B cell (primary cell): ENCODE results near the gene MARK2. TPM values are rescaled to one million over a fixed set of nuclear protein-coding genes. Genes with fewer than 3 reads are reported as not detected.

Source experiments
- ATAC-seq: fragments of 200-7000 bp; cut with Tn5 transposase; one replicate; pipeline ENCODE4 v1.10.0; 2021; ENCODE audit warnings: low read depth, mild to moderate bottlenecking, moderate number of reproducible peaks, moderate library complexity
- CTCF ChIA-PET: fragments of 350-600 bp; sonication (Branson Sonifier 250); formaldehyde crosslinking; loops from one replicate; lab custom pipeline; 2021; ENCODE audit warnings: antibody characterized with exemption, inconsistent platforms; lab: Charles Lee
- POLR2A ChIA-PET: fragments of 350-600 bp; sonication (Branson Sonifier 250); formaldehyde crosslinking; loops from one replicate; lab custom pipeline; 2021; ENCODE audit warnings: antibody characterized with exemption; lab: Charles Lee
- DNase-seq: peaks from one replicate; pipeline ENCODE4 v3.0.0; 2013
- H2AFZ ChIP-seq: 2 replicates; pipeline ENCODE4 v1.6.1; 2012; ENCODE audit warnings: mild to moderate bottlenecking, low read depth, low read length; ENCODE audit not compliant: insufficient read depth, poor library complexity, severe bottlenecking
- H3K27ac ChIP-seq, 2 donors: 1 replicate in 1 of 2; 2 replicates in 1 of 2; pipeline ENCODE4 v1.5.1; 2012 to 2013; ENCODE audit warnings: low read length in 2 of 2, mild to moderate bottlenecking in 2 of 2, moderate library complexity in 1 of 2
- H3K27me3 ChIP-seq, 4 experiments: fragments of 200-600 bp in 1 of 4; sonication (generic) in 1 of 4; replicated peaks in 1 of 4; 1 replicate in 2 of 4; 2 replicates in 2 of 4; pipeline versions ENCODE4 v1.6.1 to v1.7.0; 2013 to 2016; ENCODE audit warnings: low read length in 3 of 4, mild to moderate bottlenecking in 2 of 4, mixed read lengths in 1 of 4, moderate library complexity in 1 of 4; ENCODE audit not compliant: insufficient read depth in 4 of 4, control insufficient read depth in 3 of 4; ENCODE audit errors: control extremely low read depth in 1 of 4
- H3K36me3 ChIP-seq, 2 experiments: replicated peaks in 1 of 2; 1 replicate in 1 of 2; 2 replicates in 1 of 2; pipeline versions ENCODE4 v1.6.1 to v1.7.1; 2013; ENCODE audit warnings: low read length in 1 of 2; ENCODE audit not compliant: insufficient read depth in 2 of 2, control insufficient read depth in 1 of 2; ENCODE audit errors: control extremely low read depth in 1 of 2, extremely low read depth in 1 of 2
- H3K4me1 ChIP-seq, 2 donors: fragments of 200-600 bp in 1 of 2; sonication (generic) in 1 of 2; 1 replicate in 1 of 2; 2 replicates in 1 of 2; pipeline versions ENCODE4 v1.5.1 to v1.6.1; 2013 to 2017; ENCODE audit warnings: low read length in 2 of 2; ENCODE audit not compliant: control insufficient read depth in 2 of 2, insufficient read depth in 2 of 2
- H3K4me2 ChIP-seq: replicated peaks from 2 replicates; pipeline ENCODE3; 2012; ENCODE audit warnings: mild to moderate bottlenecking, low read depth, low read length; ENCODE audit not compliant: poor library complexity, severe bottlenecking
- H3K4me3 ChIP-seq, 5 experiments: fragments of 200-600 bp in 1 of 5; sonication (generic) in 1 of 5; 1 replicate in 3 of 5; 2 replicates in 2 of 5; pipeline versions ENCODE4 v1.5.1 to v1.7.0; 2011 to 2016; ENCODE audit warnings: low read length in 4 of 5, mild to moderate bottlenecking in 4 of 5, low read depth in 2 of 5, control low read depth in 1 of 5, moderate library complexity in 1 of 5; ENCODE audit not compliant: insufficient read depth in 1 of 5; ENCODE audit errors: control extremely low read depth in 1 of 5, extremely low read depth in 1 of 5
- H3K79me2 ChIP-seq: fragments of 200-600 bp; sonication (generic); one replicate; pipeline ENCODE4 v1.6.0; 2016; ENCODE audit warnings: low read length; ENCODE audit not compliant: control insufficient read depth, insufficient read depth
- H3K9ac ChIP-seq: fragments of 200-600 bp; sonication (generic); 2 replicates; pipeline ENCODE4 v1.6.1; 2017; ENCODE audit warnings: mild to moderate bottlenecking, low read length, moderate library complexity
- H3K9me3 ChIP-seq, 3 donors: one replicate each; pipeline versions ENCODE4 v1.6.1 to v1.7.1; 2013; ENCODE audit warnings: low read length in 2 of 3; ENCODE audit not compliant: control insufficient read depth in 2 of 3, insufficient read depth in 1 of 3; ENCODE audit errors: control extremely low read depth in 1 of 3
- H4K20me1 ChIP-seq: 2 replicates; pipeline ENCODE4 v1.6.0; 2012; ENCODE audit warnings: mild to moderate bottlenecking, low read length; ENCODE audit not compliant: insufficient read depth, control insufficient read depth, poor library complexity, severe bottlenecking
- H3K27ac Mint-ChIP-seq: one replicate; pipeline ENCODE4 v1.8.0; 2021; ENCODE audit warnings: mixed read lengths
- H3K27me3 Mint-ChIP-seq: one replicate; pipeline ENCODE4 v1.8.0; 2021; ENCODE audit warnings: mixed read lengths
- H3K4me1 Mint-ChIP-seq: one replicate; pipeline ENCODE4 v1.8.0; 2021; ENCODE audit warnings: mixed read lengths
- H3K4me3 Mint-ChIP-seq: one replicate; pipeline ENCODE4 v1.8.0; 2021; ENCODE audit warnings: mixed read lengths
- H3K9me3 Mint-ChIP-seq: one replicate; pipeline ENCODE4 v1.8.0; 2022; ENCODE audit warnings: mixed read lengths; ENCODE audit not compliant: insufficient read depth
- EZH2 ChIP-seq: IDR thresholded peaks from 2 replicates; pipeline ENCODE4 v1.6.1; 2012; ENCODE audit warnings: borderline replicate concordance, low read depth, mild to moderate bottlenecking, moderate library complexity, low read length; ENCODE audit not compliant: insufficient read depth, poor library complexity, severe bottlenecking
- WGBS: methylation state at CpG from one replicate; pipeline ENCODE4 v1.1.5; 2013; ENCODE audit warnings: missing lambda C conversion rate; ENCODE audit not compliant: insufficient coverage; 5-methylcytosine and 5-hydroxymethylcytosine counted together
- intact Hi-C: fragments of 100-400 bp; cut with micrococcal nuclease; formaldehyde crosslinking; loops from one replicate; pipeline ENCODE4 v1.10.0; 2022
- polyA plus RNA-seq: library from polyadenylated mRNA; depleted of rRNA; stranded (reverse); fragments of >200 nt; gene quantifications from 2 replicates; pipeline ENCODE4 v1.2.3, GENCODE V29; 2012
- total RNA-seq, 2 donors: library from RNA; stranded (reverse); fragments of 120-200 nt in 1 of 2; gene quantifications; 1 replicate in 1 of 2; 2 replicates in 1 of 2; pipeline versions ENCODE4 v1.2.3 to v1.2.4, GENCODE V29; 2013 to 2022
- TF ChIP-seq, protein P1 (sequence below): fragments of 200-600 bp; IDR thresholded peaks from one replicate; pipeline ENCODE4 v1.8.0; 2022; ENCODE audit warnings: antibody characterized with exemption, mild to moderate bottlenecking

MARK2 gene
- total and polyA plus RNA-seq, 2 donors (not counting 1 experiment from before 2014, with no cell fraction given), result 47.2 to 58.1 TPM

DNA sequence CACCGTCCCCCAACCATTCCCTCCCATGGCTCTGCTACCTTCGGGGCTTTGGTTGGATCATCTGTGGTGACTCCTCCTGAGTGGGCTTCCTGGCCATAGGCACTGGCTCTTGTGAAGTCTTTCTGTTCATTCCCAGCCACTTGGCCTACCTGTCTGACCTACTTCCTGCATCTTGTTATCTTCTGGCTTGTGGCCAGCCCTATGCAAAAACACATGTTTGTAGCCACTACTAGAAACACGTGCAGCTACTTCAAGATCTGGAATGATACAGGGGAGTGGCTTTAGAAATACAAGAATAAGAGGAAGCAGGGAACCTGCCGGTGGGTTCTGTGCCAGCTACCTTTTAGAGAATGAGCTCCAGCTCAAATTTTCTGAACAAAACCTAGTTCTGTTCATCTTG, 57.2 kb downstream of the MARK2 start:
- WGBS, result 100% methylated on average over 2 of the region's 4 CpGs
- H3K79me2 ChIP-seq, result peaks cover 72% of the 10 kb centered on the region

DNA sequence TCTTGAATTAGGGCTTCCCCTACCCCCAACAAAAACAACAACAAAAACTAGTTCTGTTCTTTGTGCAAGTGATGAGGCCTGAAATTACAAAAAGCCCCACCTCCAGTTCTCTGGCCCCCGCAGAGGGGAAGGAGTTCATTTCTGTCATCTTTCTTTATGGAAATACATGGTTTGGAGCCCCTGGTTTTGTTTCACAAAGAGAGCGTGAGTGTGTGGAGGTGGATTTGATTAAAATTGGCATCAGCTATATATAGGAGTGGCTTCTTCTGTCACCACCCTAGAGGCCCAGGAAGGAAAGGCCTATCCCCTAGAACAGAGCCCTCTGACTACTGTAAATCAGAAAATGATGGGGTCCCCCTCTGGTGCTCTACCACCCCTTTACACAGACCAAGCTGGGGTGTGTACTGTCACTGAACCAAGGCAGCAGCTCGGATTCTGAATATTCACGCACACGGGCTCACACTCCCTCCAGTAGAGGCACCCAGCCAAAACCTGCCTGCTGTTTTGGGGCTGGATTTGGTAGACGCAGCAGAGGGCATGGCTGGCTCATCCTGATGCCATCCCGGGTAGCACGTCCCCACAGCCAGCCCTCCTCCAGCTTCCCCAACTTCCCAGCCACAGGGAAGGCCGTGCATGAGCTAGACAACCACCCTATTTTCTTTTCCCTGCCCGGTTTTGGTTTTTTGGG, 58.7 kb downstream of the MARK2 start:
- H3K9ac ChIP-seq, result no peak overlapping the region
- no peaks in the 10 kb centered on the region for H3K9me3 ChIP-seq
- H3K27me3 ChIP-seq, result no peaks in the 10 kb centered on the region
- no peak overlapping the region for H3K4me3 ChIP-seq
- H3K27ac ChIP-seq, result no peak overlapping the region
- no peaks in the 10 kb centered on the region for H3K4me1 ChIP-seq
- ChIA-PET POLR2A (no interaction called here), CTCF (interaction anchor here (0.6 to 1.3 kb wide), 3 partner anchors 15 to 129 kb away, joined by 3 read pairs; partner anchors contain the start of gene ZFTA)
- Mint-ChIP-seq H3K27ac (no peak overlapping the region), H3K27me3 (no peaks in the 10 kb centered on the region), H3K4me3 (no peak overlapping the region), H3K9me3 (no peaks in the 10 kb centered on the region), H3K4me1 (peaks cover 9% of the 10 kb centered on the region)
- H3K36me3 ChIP-seq, result peaks cover 0 to 89% of the 10 kb centered on the region in 2 experiments
- peaks cover 57% of the 10 kb centered on the region for H3K79me2 ChIP-seq
- no peak for DNase-seq
- 98% methylated on average over 7 of the region's 10 CpGs for WGBS
- intact Hi-C loops, result no loop called here
- peaks cover 95% of the 10 kb centered on the region for H4K20me1 ChIP-seq
- no peak overlapping the region for H3K4me2 ChIP-seq
- no peak overlapping the region for H2AFZ ChIP-seq
- TF ChIP-seq, protein P1, sequence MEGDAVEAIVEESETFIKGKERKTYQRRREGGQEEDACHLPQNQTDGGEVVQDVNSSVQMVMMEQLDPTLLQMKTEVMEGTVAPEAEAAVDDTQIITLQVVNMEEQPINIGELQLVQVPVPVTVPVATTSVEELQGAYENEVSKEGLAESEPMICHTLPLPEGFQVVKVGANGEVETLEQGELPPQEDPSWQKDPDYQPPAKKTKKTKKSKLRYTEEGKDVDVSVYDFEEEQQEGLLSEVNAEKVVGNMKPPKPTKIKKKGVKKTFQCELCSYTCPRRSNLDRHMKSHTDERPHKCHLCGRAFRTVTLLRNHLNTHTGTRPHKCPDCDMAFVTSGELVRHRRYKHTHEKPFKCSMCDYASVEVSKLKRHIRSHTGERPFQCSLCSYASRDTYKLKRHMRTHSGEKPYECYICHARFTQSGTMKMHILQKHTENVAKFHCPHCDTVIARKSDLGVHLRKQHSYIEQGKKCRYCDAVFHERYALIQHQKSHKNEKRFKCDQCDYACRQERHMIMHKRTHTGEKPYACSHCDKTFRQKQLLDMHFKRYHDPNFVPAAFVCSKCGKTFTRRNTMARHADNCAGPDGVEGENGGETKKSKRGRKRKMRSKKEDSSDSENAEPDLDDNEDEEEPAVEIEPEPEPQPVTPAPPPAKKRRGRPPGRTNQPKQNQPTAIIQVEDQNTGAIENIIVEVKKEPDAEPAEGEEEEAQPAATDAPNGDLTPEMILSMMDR, result no peak
- no peak for TF ChIP-seq EZH2
- ATAC-seq, result no peak

More for the DNA sequence above, 57.2 kb downstream of the MARK2 start:
- no peak for ATAC-seq
- Histone ChIP-seq H3K27me3 (no peaks in the 10 kb centered on the region), H3K27ac (no peak overlapping the region), H3K9ac (no peak overlapping the region), H3K4me1 (peaks cover 0 to 3% of the 10 kb centered on the region in 2 donors), H3K9me3 (no peaks in the 10 kb centered on the region), H3K4me2 (no peak overlapping the region), H4K20me1 (peaks cover 96% of the 10 kb centered on the region), H3K4me3 (no peak overlapping the region), H2AFZ (no peak overlapping the region), H3K36me3 (peaks cover 0 to 74% of the 10 kb centered on the region in 2 experiments)
- TF ChIP-seq, protein P1, result no peak
- TF ChIP-seq EZH2, result no peak
- DNase-seq, result no peak
- no peaks in the 10 kb centered on the region for H3K9me3 Mint-ChIP-seq
- H3K27ac Mint-ChIP-seq, result no peak overlapping the region
- ChIA-PET CTCF (interaction anchor here (1.3 kb wide), 1 partner anchor 13 kb away, joined by 3 read pairs; no protein-coding TSS in a partner anchor), POLR2A (no interaction called here)
- peaks cover 21% of the 10 kb centered on the region for H3K4me1 Mint-ChIP-seq
- intact Hi-C loops, result no loop called here
- no peaks in the 10 kb centered on the region for H3K27me3 Mint-ChIP-seq
- no peak overlapping the region for H3K4me3 Mint-ChIP-seq
